Endothelial cell of umbilical vein (primary cell): ENCODE measurements around the gene CNNM2. TPM values are rescaled to one million over a fixed set of nuclear protein-coding genes. Genes with fewer than 3 reads are reported as not detected.
"Not testable (repeated sequence)": the region's sequence is repeated elsewhere in the genome, so short reads cannot be mapped to it uniquely, and the experiment has no call there.

Source experiments
- BruUV-seq: library from RNA; stranded (reverse); fragments of 400-500 nt; replicated peaks from 2 replicates; lab custom pipeline; 2021; lab: Mats Ljungman, UMichigan
- CTCF ChIA-PET: fragments of 300-600, 350-600 bp; sonication (Branson Sonifier 250); formaldehyde crosslinking; loops from one replicate; lab custom pipeline; 2021; ENCODE audit warnings: antibody characterized with exemption, inconsistent platforms; lab: Charles Lee
- POLR2A ChIA-PET: fragments of 300-600, 350-600 bp; sonication (Branson Sonifier 250); formaldehyde crosslinking; loops from one replicate; lab custom pipeline; 2021; ENCODE audit warnings: antibody characterized with exemption, inconsistent platforms; lab: Charles Lee
- DNase-seq: peaks from one replicate; pipeline ENCODE4 v3.0.0-alpha.2; 2011; ENCODE audit warnings: low read depth, low spot score
- FAIRE-seq: peaks from 2 replicates; lab custom pipeline; 2011; peaks lifted over from hg19 to GRCh38; lab: Jason Lieb, UNC
- H2AFZ ChIP-seq: 2 replicates; pipeline ENCODE4 v1.6.0; 2012; ENCODE audit warnings: low read depth, low read length, control low read depth, inconsistent platforms
- H3K27ac ChIP-seq: 2 replicates; pipeline ENCODE4 v1.5.1; 2011; ENCODE audit warnings: low read depth, mild to moderate bottlenecking, control low read depth, low read length, moderate library complexity; ENCODE audit not compliant: insufficient read depth
- H3K27me3 ChIP-seq, 2 experiments: 2 replicates each; pipeline versions ENCODE4 v1.6.0 to v1.6.1; 2011; ENCODE audit warnings: low read length in 2 of 2, mixed read lengths in 1 of 2; ENCODE audit not compliant: control insufficient read depth in 2 of 2, insufficient read depth in 2 of 2
- H3K36me3 ChIP-seq, 2 experiments: 2 replicates in 1 of 2; 3 replicates in 1 of 2; pipeline ENCODE4 v1.5.1; 2011; ENCODE audit warnings: low read length in 2 of 2, mild to moderate bottlenecking in 1 of 2, moderate library complexity in 1 of 2; ENCODE audit not compliant: control insufficient read depth in 2 of 2, insufficient read depth in 2 of 2; ENCODE audit errors: extremely low read depth in 1 of 2
- H3K4me1 ChIP-seq: 3 replicates; pipeline ENCODE4 v1.5.1; 2011; ENCODE audit warnings: mild to moderate bottlenecking, low read length; ENCODE audit not compliant: control insufficient read depth, insufficient read depth; ENCODE audit errors: extremely low read depth
- H3K4me2 ChIP-seq: 2 replicates; pipeline ENCODE4 v1.6.1; 2011; ENCODE audit warnings: low read length, control low read depth, mixed read lengths; ENCODE audit not compliant: insufficient read depth
- H3K4me3 ChIP-seq, 3 experiments: fragments of 200-600 bp in 1 of 3; sonication (generic), shearing (Covaris generic) in 1 of 3; replicated peaks in 1 of 3; 2 replicates each; pipeline ENCODE4 v1.5.1; 2011 to 2016; ENCODE audit warnings: control low read depth in 3 of 3, low read length in 3 of 3, mild to moderate bottlenecking in 2 of 3, inconsistent platforms in 1 of 3, low read depth in 1 of 3, moderate library complexity in 1 of 3; ENCODE audit not compliant: insufficient read depth in 1 of 3
- H3K79me2 ChIP-seq: 2 replicates; pipeline ENCODE4 v1.6.0; 2012; ENCODE audit warnings: low read length, inconsistent platforms; ENCODE audit not compliant: control insufficient read depth, insufficient read depth
- H3K9ac ChIP-seq: replicated peaks from 2 replicates; pipeline ENCODE3; 2011; ENCODE audit warnings: low read length, control low read depth; ENCODE audit not compliant: insufficient read depth; ENCODE audit errors: extremely low read depth
- H3K9me1 ChIP-seq: replicated peaks from 3 replicates; pipeline ENCODE4 v1.6.0; 2011; ENCODE audit warnings: mild to moderate bottlenecking, low read length; ENCODE audit not compliant: control insufficient read depth, insufficient read depth; ENCODE audit errors: extremely low read depth
- H3K9me3 ChIP-seq: replicated peaks from 2 replicates; pipeline ENCODE4 v1.5.1; 2012; ENCODE audit warnings: low read length, inconsistent platforms; ENCODE audit not compliant: control insufficient read depth, insufficient read depth
- H4K20me1 ChIP-seq: replicated peaks from 2 replicates; pipeline ENCODE3; 2011; ENCODE audit warnings: mild to moderate bottlenecking, low read length; ENCODE audit not compliant: control insufficient read depth, insufficient read depth; ENCODE audit errors: extremely low read depth
- EZH2 ChIP-seq: IDR thresholded peaks from 2 replicates; pipeline ENCODE4 v1.6.1; 2012; ENCODE audit warnings: borderline replicate concordance, low read depth, mild to moderate bottlenecking, moderate library complexity, low read length, inconsistent platforms; ENCODE audit not compliant: severe bottlenecking
- FOS ChIP-seq: IDR thresholded peaks from 2 replicates; pipeline ENCODE4 v1.6.1; 2011; ENCODE audit warnings: mild to moderate bottlenecking, low read length, moderate library complexity, borderline replicate concordance; ENCODE audit not compliant: insufficient read depth
- GATA2 ChIP-seq: IDR thresholded peaks from 2 replicates; pipeline ENCODE4 v1.7.0; 2011; ENCODE audit warnings: low read depth, mild to moderate bottlenecking, moderate library complexity, mixed read lengths, low read length; ENCODE audit not compliant: insufficient read length, insufficient read depth
- JUN ChIP-seq: IDR thresholded peaks from 2 replicates; pipeline ENCODE4 v1.6.1; 2011; ENCODE audit warnings: borderline replicate concordance, low read depth; ENCODE audit not compliant: insufficient read length, insufficient read depth
- MAX ChIP-seq: IDR thresholded peaks from 2 replicates; pipeline ENCODE4 v1.6.1; 2011; ENCODE audit not compliant: insufficient read depth, insufficient read length
- MYC ChIP-seq: IDR thresholded peaks from one replicate; pipeline ENCODE4 v1.6.1; 2011; ENCODE audit warnings: mild to moderate bottlenecking, low read depth, low read length
- POLR2A ChIP-seq: IDR thresholded peaks from 2 replicates; pipeline ENCODE4 v1.6.1; 2012; ENCODE audit warnings: low read depth, mild to moderate bottlenecking, control low read depth, low read length
- POLR2AphosphoS5 ChIP-seq: IDR thresholded peaks from 2 replicates; pipeline ENCODE4 v1.6.1; 2012; ENCODE audit warnings: low read depth, mild to moderate bottlenecking, control low read depth, low read length, moderate library complexity; ENCODE audit not compliant: insufficient read depth
- dilution Hi-C: fragments of 300-500 bp; cut with MboI; formaldehyde crosslinking; loops from one replicate; pipeline ENCODE4 v1.15.0; 2019; ENCODE audit warnings: low sequenced_read_pairs; ENCODE audit not compliant: extremely low pct_ligation_motif_present
- intact Hi-C: fragments of 100-400 bp; cut with micrococcal nuclease; formaldehyde crosslinking; loops from one replicate; pipeline ENCODE4 v1.10.0; 2022
- polyA plus RNA-seq, 4 experiments: library from polyadenylated mRNA; depleted of rRNA in 3 of 4; stranded (reverse) in 3 of 4; unstranded in 1 of 4; fragments of >200 nt; gene quantifications; 2 replicates each; pipeline versions ENCODE4 v1.2.1 to v1.2.3, GENCODE V29; 2011 to 2012; ENCODE audit warnings: missing spikeins in 1 of 4
- total RNA-seq: library from RNA; stranded (reverse); gene quantifications from 2 replicates; pipeline ENCODE4 v1.2.3, GENCODE V29; 2021
- TF ChIP-seq, protein P1 (sequence below), 2 donors: IDR thresholded peaks; 1 replicate in 1 of 2; 2 replicates in 1 of 2; pipeline ENCODE4 v1.5.1; 2011; ENCODE audit warnings: low read length in 2 of 2, mild to moderate bottlenecking in 2 of 2, moderate library complexity in 2 of 2, control low read depth in 1 of 2, inconsistent platforms in 1 of 2, low read depth in 1 of 2; ENCODE audit not compliant: insufficient read depth in 1 of 2; ENCODE audit errors: extremely low read depth in 1 of 2

The CNNM2 gene
- total and polyA plus RNA-seq, 2 donors (not counting 3 experiments of a cell fraction or from before 2014, with no cell fraction given) = 1.9 to 3.0 TPM

GRCh38 chr10:103130910-103131309, 212.8 kb downstream of the CNNM2 start:
- FAIRE-seq (no peak), DNase-seq (no peak)
- Histone ChIP-seq H3K79me2 (no peaks in the 10 kb centered on the region), H3K9me3 (no peaks in the 10 kb centered on the region), H2AFZ (no peak overlapping the region), H3K36me3 (peaks cover 0 to 2% of the 10 kb centered on the region in 2 experiments), H3K4me3 (no peak overlapping the region), H3K27ac (no peak overlapping the region), H3K9ac (no peak overlapping the region), H3K9me1 (no peaks in the 10 kb centered on the region), H3K4me1 (no peaks in the 10 kb centered on the region), H3K27me3 (no peaks in the 10 kb centered on the region), H3K4me2 (no peak overlapping the region), H4K20me1 (no peaks in the 10 kb centered on the region)
- dilution Hi-C loops = no loop called here
- no peak for TF ChIP-seq MAX
- TF ChIP-seq, protein P1, sequence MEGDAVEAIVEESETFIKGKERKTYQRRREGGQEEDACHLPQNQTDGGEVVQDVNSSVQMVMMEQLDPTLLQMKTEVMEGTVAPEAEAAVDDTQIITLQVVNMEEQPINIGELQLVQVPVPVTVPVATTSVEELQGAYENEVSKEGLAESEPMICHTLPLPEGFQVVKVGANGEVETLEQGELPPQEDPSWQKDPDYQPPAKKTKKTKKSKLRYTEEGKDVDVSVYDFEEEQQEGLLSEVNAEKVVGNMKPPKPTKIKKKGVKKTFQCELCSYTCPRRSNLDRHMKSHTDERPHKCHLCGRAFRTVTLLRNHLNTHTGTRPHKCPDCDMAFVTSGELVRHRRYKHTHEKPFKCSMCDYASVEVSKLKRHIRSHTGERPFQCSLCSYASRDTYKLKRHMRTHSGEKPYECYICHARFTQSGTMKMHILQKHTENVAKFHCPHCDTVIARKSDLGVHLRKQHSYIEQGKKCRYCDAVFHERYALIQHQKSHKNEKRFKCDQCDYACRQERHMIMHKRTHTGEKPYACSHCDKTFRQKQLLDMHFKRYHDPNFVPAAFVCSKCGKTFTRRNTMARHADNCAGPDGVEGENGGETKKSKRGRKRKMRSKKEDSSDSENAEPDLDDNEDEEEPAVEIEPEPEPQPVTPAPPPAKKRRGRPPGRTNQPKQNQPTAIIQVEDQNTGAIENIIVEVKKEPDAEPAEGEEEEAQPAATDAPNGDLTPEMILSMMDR (IDR thresholded peaks at IDR 0.05; ENCODE audit: extremely low read depth in 1 of 2, insufficient read depth in 1 of 2, low read depth in 1 of 2, low read length in 2 of 2) = no peak
- TF ChIP-seq MYC = no peak
- TF ChIP-seq GATA2 = no peak
- TF ChIP-seq POLR2AphosphoS5 = no peak
- no peak for TF ChIP-seq POLR2A
- no peak for TF ChIP-seq FOS
- no peak for TF ChIP-seq EZH2
- no peak for TF ChIP-seq JUN
- no TSS peak for BruUV-seq
- CTCF ChIA-PET = interaction anchor here (1.3 kb wide), 1 partner anchor 213 kb away, joined by 3 read pairs; the partner anchor contains the start of gene CNNM2
- intact Hi-C loops = no loop called here
- POLR2A ChIA-PET = no interaction called here

DNA sequence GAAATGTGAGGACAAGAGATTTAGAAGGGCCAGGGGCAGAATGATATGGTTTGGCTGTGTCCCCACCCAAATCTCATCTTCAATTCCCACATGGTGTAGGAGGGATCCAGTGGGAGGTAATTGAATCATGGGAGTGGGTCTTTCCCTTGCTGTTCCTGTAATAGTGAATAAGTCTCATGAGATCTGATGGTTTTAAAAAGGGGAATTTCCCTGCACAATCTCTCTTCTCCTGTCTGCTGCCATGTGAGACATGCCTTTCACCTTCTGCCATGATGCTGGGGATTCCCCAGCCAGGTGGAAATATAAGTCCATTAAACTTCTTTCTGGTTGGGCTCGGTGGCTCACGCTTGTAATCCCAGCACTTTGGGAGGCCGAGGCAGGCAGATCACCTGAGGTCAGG, 217.1 kb downstream of the CNNM2 start:
- H3K9ac ChIP-seq, H3K9me1 ChIP-seq, H3K27me3 ChIP-seq, intact Hi-C loops, H3K4me2 ChIP-seq, H3K4me3 ChIP-seq, H2AFZ ChIP-seq, POLR2A ChIA-PET, H3K79me2 ChIP-seq, DNase-seq, H3K9me3 ChIP-seq, BruUV-seq, FAIRE-seq, dilution Hi-C loops, H3K27ac ChIP-seq, H3K4me1 ChIP-seq, H4K20me1 ChIP-seq, H3K36me3 ChIP-seq, CTCF ChIA-PET: not testable (repeated sequence)
